Uterus (tissue), 2 donors: ENCODE data around the gene DMD.

Source experiments
- POLR2A ChIP-seq, 2 donors: fragments of 450-650 bp; IDR thresholded peaks; one replicate each; pipeline ENCODE4 v1.6.1; 2016; ENCODE audit warnings: antibody characterized with exemption in 2 of 2, mild to moderate bottlenecking in 1 of 2, moderate library complexity in 1 of 2
- TF ChIP-seq, protein P1 (sequence below), 4 experiments: fragments of 200-600 bp in 2 of 4; fragments of 450-650 bp in 2 of 4; sonication (generic) in 2 of 4; IDR thresholded peaks; one replicate each; pipeline ENCODE4 v1.5.1; 2016 to 2019; ENCODE audit warnings: antibody characterized with exemption in 4 of 4, mild to moderate bottlenecking in 2 of 4, moderate library complexity in 1 of 4

DNA sequence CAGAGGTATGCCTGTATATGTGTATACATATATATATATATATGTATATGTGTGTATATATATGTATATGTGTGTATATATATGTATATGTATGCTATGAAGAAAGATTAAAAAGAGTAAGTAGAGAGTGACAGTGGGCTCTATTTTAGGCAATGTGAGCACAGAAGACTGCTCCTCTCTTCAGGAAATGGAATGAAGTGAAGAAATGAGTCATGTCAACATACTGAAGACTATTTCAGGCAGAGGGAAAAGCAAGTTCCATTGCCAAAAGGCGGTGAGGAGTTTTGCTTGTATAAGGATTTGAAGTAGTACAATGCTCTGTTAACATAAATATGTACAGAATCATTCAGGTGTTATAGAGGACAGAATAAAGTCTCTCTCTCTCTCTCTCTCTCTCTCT is 1366.3 kb downstream of the DMD start:
- TF ChIP-seq, protein P1, sequence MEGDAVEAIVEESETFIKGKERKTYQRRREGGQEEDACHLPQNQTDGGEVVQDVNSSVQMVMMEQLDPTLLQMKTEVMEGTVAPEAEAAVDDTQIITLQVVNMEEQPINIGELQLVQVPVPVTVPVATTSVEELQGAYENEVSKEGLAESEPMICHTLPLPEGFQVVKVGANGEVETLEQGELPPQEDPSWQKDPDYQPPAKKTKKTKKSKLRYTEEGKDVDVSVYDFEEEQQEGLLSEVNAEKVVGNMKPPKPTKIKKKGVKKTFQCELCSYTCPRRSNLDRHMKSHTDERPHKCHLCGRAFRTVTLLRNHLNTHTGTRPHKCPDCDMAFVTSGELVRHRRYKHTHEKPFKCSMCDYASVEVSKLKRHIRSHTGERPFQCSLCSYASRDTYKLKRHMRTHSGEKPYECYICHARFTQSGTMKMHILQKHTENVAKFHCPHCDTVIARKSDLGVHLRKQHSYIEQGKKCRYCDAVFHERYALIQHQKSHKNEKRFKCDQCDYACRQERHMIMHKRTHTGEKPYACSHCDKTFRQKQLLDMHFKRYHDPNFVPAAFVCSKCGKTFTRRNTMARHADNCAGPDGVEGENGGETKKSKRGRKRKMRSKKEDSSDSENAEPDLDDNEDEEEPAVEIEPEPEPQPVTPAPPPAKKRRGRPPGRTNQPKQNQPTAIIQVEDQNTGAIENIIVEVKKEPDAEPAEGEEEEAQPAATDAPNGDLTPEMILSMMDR (IDR thresholded peaks at IDR 0.05): no peak
- TF ChIP-seq POLR2A (IDR thresholded peaks at IDR 0.05): no peak
